HK-2 (cell line): ENCODE data around the gene ZNF396.

Source experiments
- DNase-seq: peaks from one replicate; pipeline ENCODE4 v3.0.0-alpha.2; 2018; ENCODE audit not compliant: unreplicated experiment

Gene ZNF396

GRCh38 chr18:35335866-35336265, 41.3 kb downstream of the ZNF396 start:
- no peak for DNase-seq

GRCh38 chr18:35334821-35335220, 42.3 kb downstream of the ZNF396 start:
- DNase-seq: no peak

DNA sequence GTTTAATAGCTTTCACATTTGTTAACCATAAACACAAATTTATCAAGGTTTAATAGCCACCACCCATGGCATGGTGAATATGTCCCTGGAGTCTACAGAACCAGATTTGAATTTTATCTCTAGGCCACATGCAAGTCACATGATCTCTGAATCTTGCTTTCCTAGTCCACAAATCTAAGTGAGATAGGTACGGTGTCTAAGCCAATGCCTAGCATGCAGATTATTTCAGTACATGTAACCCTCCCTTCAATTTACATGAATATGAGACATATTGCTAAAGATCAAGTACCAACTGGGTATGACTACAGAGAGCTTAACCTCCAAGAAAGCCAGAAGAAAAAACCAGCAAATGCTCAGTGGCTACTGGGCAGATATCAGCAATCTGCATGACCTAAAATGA, 42.9 kb downstream of the ZNF396 start:
- DNase-seq: no peak

DNA sequence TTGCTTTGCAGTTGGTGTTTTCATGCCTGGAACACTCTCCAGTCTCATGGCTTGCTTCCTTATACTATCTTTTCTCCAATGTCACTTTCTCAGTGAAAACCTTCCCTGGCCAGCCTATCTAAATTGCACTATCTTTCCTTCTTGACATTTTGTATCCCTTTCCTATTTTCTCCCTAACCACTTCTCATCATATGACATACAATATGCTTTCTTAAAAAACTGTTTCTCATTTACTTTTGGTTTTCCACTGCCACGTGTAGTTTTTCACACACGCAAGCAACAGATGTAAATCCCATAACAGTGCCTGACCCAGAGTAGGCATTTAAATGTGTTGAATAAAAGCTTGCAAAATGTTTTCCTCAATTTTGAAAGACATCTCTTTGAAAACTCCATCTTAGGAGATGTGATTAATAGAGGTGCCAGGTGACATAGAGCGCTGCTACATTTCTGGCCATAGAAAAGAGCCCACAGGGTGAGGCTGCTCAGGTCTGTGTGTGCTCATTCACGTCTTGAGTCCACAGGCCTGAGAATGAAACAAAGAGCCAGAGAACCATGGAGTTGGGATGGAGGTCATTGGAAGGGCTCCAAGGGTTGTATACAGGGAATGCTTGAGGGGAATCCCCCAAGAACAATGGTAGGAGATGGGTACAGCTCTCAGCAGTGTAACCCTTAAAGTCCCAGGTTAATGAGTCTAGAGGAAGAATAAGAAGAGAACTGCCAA, 45.6 kb downstream of the ZNF396 start:
- DNase-seq: no peak

GRCh38 chr18:35328868-35329267, 48.3 kb downstream of the ZNF396 start:
- DNase-seq: no peak

- DNase-seq: no peak
Measured at GRCh38 chr18:35326695-35327387, 50.3 kb downstream of the ZNF396 start.

GRCh38 chr18:35324926-35325655, 52.0 kb downstream of the ZNF396 start:
- no peak for DNase-seq

- no peak for DNase-seq
Measured at GRCh38 chr18:35322486-35323458, 54.4 kb downstream of the ZNF396 start.
